H9 (cell line): Measurements from ENCODE around the gene GRM1. TPM values are rescaled to one million over a fixed set of nuclear protein-coding genes. Genes with fewer than 3 reads are reported as not detected.

Source experiments
- DNase-seq: peaks from one replicate; pipeline ENCODE4 v3.0.0-alpha.2; 2017
- H2AFZ ChIP-seq: one replicate; pipeline ENCODE4 v1.6.1; 2013; ENCODE audit warnings: mild to moderate bottlenecking, low read length, control low read depth, moderate library complexity
- H2AK5ac ChIP-seq: 2 replicates; pipeline ENCODE4 v1.6.1; 2013; ENCODE audit warnings: low read length, control low read depth, mixed read lengths; ENCODE audit not compliant: insufficient read length
- H2BK120ac ChIP-seq: one replicate; pipeline ENCODE4 v1.6.1; 2013; ENCODE audit warnings: low read depth, mild to moderate bottlenecking, low read length, control low read depth, inconsistent platforms; ENCODE audit not compliant: poor library complexity, severe bottlenecking
- H2BK12ac ChIP-seq: 2 replicates; pipeline ENCODE4 v1.6.1; 2013; ENCODE audit warnings: low read length, control low read depth, mixed read lengths, low read depth; ENCODE audit not compliant: insufficient read length
- H2BK15ac ChIP-seq: 2 replicates; pipeline ENCODE4 v1.6.1; 2013; ENCODE audit warnings: low read depth, low read length, control low read depth
- H2BK20ac ChIP-seq: one replicate; pipeline ENCODE4 v1.6.1; 2013; ENCODE audit warnings: low read depth, mild to moderate bottlenecking, low read length, control low read depth, inconsistent platforms; ENCODE audit not compliant: poor library complexity, severe bottlenecking
- H2BK5ac ChIP-seq: 2 replicates; pipeline ENCODE4 v1.6.1; 2013; ENCODE audit warnings: low read length, control low read depth, mixed read lengths; ENCODE audit not compliant: insufficient read length
- H3K14ac ChIP-seq: 2 replicates; pipeline ENCODE4 v1.6.1; 2013; ENCODE audit warnings: low read length, control low read depth; ENCODE audit not compliant: insufficient read depth
- H3K18ac ChIP-seq: 2 replicates; pipeline ENCODE4 v1.6.1; 2013; ENCODE audit warnings: low read depth, mild to moderate bottlenecking, mixed read lengths, low read length, control low read depth; ENCODE audit not compliant: insufficient read length
- H3K23ac ChIP-seq: 2 replicates; pipeline ENCODE4 v1.6.1; 2013; ENCODE audit warnings: low read length, control low read depth, mixed read lengths, low read depth; ENCODE audit not compliant: insufficient read length
- H3K23me2 ChIP-seq: 2 replicates; pipeline ENCODE4 v1.6.1; 2013; ENCODE audit warnings: low read depth, mild to moderate bottlenecking, mixed read lengths, low read length, control low read depth; ENCODE audit not compliant: insufficient read length, poor library complexity, severe bottlenecking
- H3K27ac ChIP-seq: 2 replicates; pipeline ENCODE4 v1.5.1; 2013; ENCODE audit warnings: low read length, control low read depth, mixed read lengths, low read depth; ENCODE audit not compliant: insufficient read length
- H3K27me3 ChIP-seq: 2 replicates; pipeline ENCODE4 v1.6.1; 2013; ENCODE audit warnings: low read length, control low read depth, inconsistent platforms; ENCODE audit not compliant: insufficient read depth
- H3K4ac ChIP-seq: 2 replicates; pipeline ENCODE4 v1.6.1; 2013; ENCODE audit warnings: low read depth, mild to moderate bottlenecking, control low read depth, inconsistent platforms, low read length, moderate library complexity
- H3K4me1 ChIP-seq: 2 replicates; pipeline ENCODE4 v1.6.1; 2013; ENCODE audit warnings: low read length, control low read depth, inconsistent platforms; ENCODE audit not compliant: insufficient read depth
- H3K4me2 ChIP-seq: 2 replicates; pipeline ENCODE4 v1.6.1; 2013; ENCODE audit warnings: low read length, control low read depth, mixed read lengths; ENCODE audit not compliant: insufficient read length, insufficient read depth
- H3K56ac ChIP-seq: 2 replicates; pipeline ENCODE4 v1.6.1; 2013; ENCODE audit warnings: low read depth, mild to moderate bottlenecking, mixed read lengths, low read length, control low read depth; ENCODE audit not compliant: insufficient read length
- H3K79me1 ChIP-seq: 2 replicates; pipeline ENCODE4 v1.6.1; 2013; ENCODE audit warnings: low read depth, mild to moderate bottlenecking, moderate library complexity, low read length, control low read depth, inconsistent platforms; ENCODE audit not compliant: insufficient read depth, poor library complexity, severe bottlenecking
- H3K79me2 ChIP-seq: 2 replicates; pipeline ENCODE4 v1.6.1; 2013; ENCODE audit warnings: low read length, control low read depth, inconsistent platforms; ENCODE audit not compliant: insufficient read depth
- H3K9ac ChIP-seq: 2 replicates; pipeline ENCODE4 v1.6.1; 2013; ENCODE audit warnings: low read length, control low read depth, mixed read lengths; ENCODE audit not compliant: insufficient read length; ENCODE audit errors: extremely low read depth
- H3K9me3 ChIP-seq: one replicate; pipeline ENCODE4 v1.6.1; 2013; ENCODE audit warnings: low read depth, low read length, inconsistent platforms; ENCODE audit not compliant: control insufficient read depth
- H3T11ph ChIP-seq: one replicate; pipeline ENCODE4 v1.6.1; 2013; ENCODE audit warnings: mild to moderate bottlenecking, low read length, control low read depth, inconsistent platforms
- H4K20me1 ChIP-seq: one replicate; pipeline ENCODE4 v1.6.1; 2013; ENCODE audit not compliant: control insufficient read depth, insufficient read length, insufficient read depth
- H4K5ac ChIP-seq: 2 replicates; pipeline ENCODE4 v1.6.1; 2013; ENCODE audit warnings: low read depth, mild to moderate bottlenecking, mixed read lengths, low read length, control low read depth; ENCODE audit not compliant: insufficient read length
- H4K8ac ChIP-seq: replicated peaks from 2 replicates; pipeline ENCODE4 v1.6.1; 2013; ENCODE audit warnings: low read length, control low read depth, mixed read lengths, low read depth; ENCODE audit not compliant: insufficient read length
- H4K91ac ChIP-seq: 2 replicates; pipeline ENCODE4 v1.6.1; 2013; ENCODE audit warnings: low read depth, mild to moderate bottlenecking, moderate library complexity, mixed read lengths, low read length, control low read depth; ENCODE audit not compliant: insufficient read length
- H3K27ac Mint-ChIP-seq, 3 experiments: 2 replicates in 2 of 3; 3 replicates in 1 of 3; pipeline ENCODE4 v1.8.0; 2020 to 2021; ENCODE audit warnings: mixed read lengths in 3 of 3, mild to moderate bottlenecking in 1 of 3, moderate library complexity in 1 of 3
- H3K27me3 Mint-ChIP-seq: 2 replicates; pipeline ENCODE4 v1.8.0; 2021; ENCODE audit warnings: low read depth, mild to moderate bottlenecking, moderate library complexity, mixed read lengths
- H3K36me3 Mint-ChIP-seq, 3 experiments: 2 replicates in 2 of 3; 3 replicates in 1 of 3; pipeline ENCODE4 v1.8.0; 2020 to 2021; ENCODE audit warnings: low read depth in 3 of 3, mixed read lengths in 3 of 3; ENCODE audit not compliant: insufficient read depth in 1 of 3
- H3K4me1 Mint-ChIP-seq, 2 experiments: 2 replicates each; pipeline ENCODE4 v1.8.0; 2020; ENCODE audit warnings: mixed read lengths in 2 of 2
- H3K4me3 Mint-ChIP-seq, 2 experiments: 2 replicates in 1 of 2; 3 replicates in 1 of 2; pipeline ENCODE4 v1.8.0; 2020 to 2021; ENCODE audit warnings: mild to moderate bottlenecking in 2 of 2, mixed read lengths in 2 of 2, moderate library complexity in 1 of 2
- H3K9me3 Mint-ChIP-seq, 2 experiments: 2 replicates in 1 of 2; 3 replicates in 1 of 2; pipeline ENCODE4 v1.8.0; 2020; ENCODE audit warnings: mild to moderate bottlenecking in 2 of 2, mixed read lengths in 2 of 2, moderate library complexity in 1 of 2
- WGBS: extraction: QIAGEN DNeasy Blood & Tissue Kit; methylation state at CpG from one replicate; pipeline ENCODE4 v1.1.7; 2013; ENCODE audit warnings: missing lambda C conversion rate, low lambda C conversion rate, mixed read lengths; ENCODE audit not compliant: insufficient read length; ENCODE audit errors: extremely low coverage; 5-methylcytosine and 5-hydroxymethylcytosine counted together
- total RNA-seq: library from RNA; stranded (reverse); gene quantifications from 2 replicates; pipeline ENCODE4 v1.2.1, GENCODE V29; 2021
- TF ChIP-seq, protein P1 (sequence below): fragments of 200-600 bp; sonication (generic); conservative IDR thresholded peaks from 3 replicates; pipeline ENCODE4 v1.8.0; 2021; ENCODE audit warnings: antibody characterized with exemption, mild to moderate bottlenecking

Gene GRM1
- total RNA-seq, 1 experiment from 2014 or later: 0.39 TPM

DNA sequence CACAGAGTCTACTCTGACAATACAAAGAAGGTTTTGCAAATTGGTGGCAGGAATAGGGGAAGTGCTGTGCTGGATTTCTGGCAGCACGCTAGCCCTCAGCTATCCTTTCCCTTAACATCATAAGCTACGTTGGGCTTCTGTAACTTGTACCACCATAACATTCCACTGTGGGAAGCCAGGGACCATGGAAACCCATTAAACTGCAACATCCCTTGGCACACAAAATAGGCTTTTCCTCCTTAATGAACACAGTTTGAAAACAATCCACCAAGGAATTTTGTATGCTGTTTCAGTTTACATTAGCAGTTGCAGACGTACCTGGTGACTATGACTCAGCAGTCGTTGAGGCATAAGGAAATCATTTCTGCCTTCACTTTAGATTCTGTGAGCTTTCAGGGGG, 310.9 kb downstream of the GRM1 start:
- no peak overlapping the region for H2BK120ac ChIP-seq
- no peak overlapping the region for H2BK15ac ChIP-seq
- H3K56ac ChIP-seq: no peak overlapping the region
- H4K8ac ChIP-seq: no peak overlapping the region
- no peak for DNase-seq
- Mint-ChIP-seq H3K27me3 (no peaks in the 10 kb centered on the region), H3K4me3 (no peak overlapping the region), H3K27ac (no peak overlapping the region; a peak in 1 of 7 replicates), H3K36me3 (no peaks in the 10 kb centered on the region), H3K9me3 (peaks cover 0 to 10% of the 10 kb centered on the region in 2 experiments; a peak in 3 of 5 replicates), H3K4me1 (peaks cover 0 to 3% of the 10 kb centered on the region in 2 experiments; a peak in 2 of 4 replicates)
- no peak overlapping the region for H3K4me2 ChIP-seq
- WGBS: no CpG with 5 or more reads among the region's 4 CpGs
- no peak overlapping the region for H4K91ac ChIP-seq
- no peak overlapping the region for H2BK12ac ChIP-seq
- no peak overlapping the region for H3K23ac ChIP-seq
- H3K9ac ChIP-seq: no peak overlapping the region
- no peak overlapping the region for H3K4ac ChIP-seq
- no peak overlapping the region for H4K5ac ChIP-seq
- H3K14ac ChIP-seq: no peak overlapping the region
- H3T11ph ChIP-seq: no peak overlapping the region
- no peaks in the 10 kb centered on the region for H3K79me2 ChIP-seq
- no peaks in the 10 kb centered on the region for H3K27me3 ChIP-seq
- no peaks in the 10 kb centered on the region for H4K20me1 ChIP-seq
- no peak overlapping the region for H3K27ac ChIP-seq
- no peak overlapping the region for H3K18ac ChIP-seq
- no peaks in the 10 kb centered on the region for H3K9me3 ChIP-seq
- H2BK5ac ChIP-seq: no peak overlapping the region
- H3K79me1 ChIP-seq: no peaks in the 10 kb centered on the region
- H2AK5ac ChIP-seq: no peak overlapping the region
- TF ChIP-seq, protein P1, sequence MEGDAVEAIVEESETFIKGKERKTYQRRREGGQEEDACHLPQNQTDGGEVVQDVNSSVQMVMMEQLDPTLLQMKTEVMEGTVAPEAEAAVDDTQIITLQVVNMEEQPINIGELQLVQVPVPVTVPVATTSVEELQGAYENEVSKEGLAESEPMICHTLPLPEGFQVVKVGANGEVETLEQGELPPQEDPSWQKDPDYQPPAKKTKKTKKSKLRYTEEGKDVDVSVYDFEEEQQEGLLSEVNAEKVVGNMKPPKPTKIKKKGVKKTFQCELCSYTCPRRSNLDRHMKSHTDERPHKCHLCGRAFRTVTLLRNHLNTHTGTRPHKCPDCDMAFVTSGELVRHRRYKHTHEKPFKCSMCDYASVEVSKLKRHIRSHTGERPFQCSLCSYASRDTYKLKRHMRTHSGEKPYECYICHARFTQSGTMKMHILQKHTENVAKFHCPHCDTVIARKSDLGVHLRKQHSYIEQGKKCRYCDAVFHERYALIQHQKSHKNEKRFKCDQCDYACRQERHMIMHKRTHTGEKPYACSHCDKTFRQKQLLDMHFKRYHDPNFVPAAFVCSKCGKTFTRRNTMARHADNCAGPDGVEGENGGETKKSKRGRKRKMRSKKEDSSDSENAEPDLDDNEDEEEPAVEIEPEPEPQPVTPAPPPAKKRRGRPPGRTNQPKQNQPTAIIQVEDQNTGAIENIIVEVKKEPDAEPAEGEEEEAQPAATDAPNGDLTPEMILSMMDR: no peak
- H2AFZ ChIP-seq: no peak overlapping the region
- H2BK20ac ChIP-seq: no peak overlapping the region
- H3K23me2 ChIP-seq: no peaks in the 10 kb centered on the region
- 0 out of 2 replicates have a peak, but pooled peaks cover 2% of the 10 kb centered on the region for H3K4me1 ChIP-seq
